8988T (cell line): Measurements from ENCODE around the gene HACE1.

Source experiments
- DNase-seq: peaks from one replicate; pipeline ENCODE4 v3.0.0; 2011

Gene HACE1

DNA sequence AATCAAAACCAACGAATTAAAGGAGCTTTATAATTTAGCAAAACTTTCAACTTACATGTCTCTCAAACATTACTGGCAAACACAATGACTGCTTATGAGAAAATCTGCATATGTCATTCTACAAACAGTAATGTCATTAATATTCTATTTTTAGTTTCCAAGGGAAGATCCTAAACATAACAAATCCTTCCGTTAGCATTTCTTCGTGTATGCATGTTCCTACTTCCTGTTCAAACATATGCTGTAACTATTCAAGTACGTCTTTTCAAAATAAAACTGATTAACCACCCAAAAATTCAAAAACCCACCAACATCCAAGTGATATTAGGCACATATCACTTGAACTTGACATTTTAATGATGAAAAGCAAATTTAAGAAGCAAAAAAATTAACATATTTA, 131.3 kb downstream of the HACE1 start:
- no peak for DNase-seq

DNA sequence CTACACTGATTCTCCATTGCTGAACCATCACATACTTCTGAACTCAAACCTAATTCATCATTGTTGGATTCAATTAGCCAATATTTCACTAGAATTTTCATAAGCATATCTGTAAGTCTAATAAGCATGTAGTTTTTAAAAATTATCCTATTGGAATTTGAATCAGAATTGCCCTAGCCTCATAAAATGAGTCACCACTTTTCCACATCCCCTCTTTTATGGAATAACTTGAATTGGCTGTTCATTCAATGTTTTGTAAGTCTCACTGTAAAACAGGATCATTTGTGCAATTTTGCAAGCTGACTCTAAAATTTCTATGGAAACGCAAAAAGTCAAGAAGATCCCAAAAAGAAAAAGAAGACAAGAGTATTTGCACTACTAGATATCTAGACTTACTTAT, 141.0 kb downstream of the HACE1 start:
- DNase-seq = no peak

DNA sequence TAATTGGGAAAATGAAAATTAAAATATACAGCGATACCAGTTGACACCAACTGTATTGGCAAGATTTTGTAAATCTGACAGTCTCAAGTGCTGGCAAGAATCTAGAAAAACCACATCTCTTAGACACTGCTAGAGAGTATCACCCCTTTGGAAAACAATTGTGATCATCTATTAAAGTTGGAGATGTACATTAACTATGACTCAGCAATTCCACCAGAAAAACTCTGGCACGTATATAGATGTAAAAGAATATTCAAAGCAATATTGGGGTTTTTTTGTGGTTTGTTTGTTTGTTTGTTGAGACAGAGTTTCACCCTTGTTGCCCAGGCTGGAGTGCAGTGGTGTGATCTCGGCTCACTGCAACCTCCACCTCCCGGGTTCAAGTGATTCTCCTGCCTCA, 142.9 kb downstream of the HACE1 start:
- no peak for DNase-seq

DNA sequence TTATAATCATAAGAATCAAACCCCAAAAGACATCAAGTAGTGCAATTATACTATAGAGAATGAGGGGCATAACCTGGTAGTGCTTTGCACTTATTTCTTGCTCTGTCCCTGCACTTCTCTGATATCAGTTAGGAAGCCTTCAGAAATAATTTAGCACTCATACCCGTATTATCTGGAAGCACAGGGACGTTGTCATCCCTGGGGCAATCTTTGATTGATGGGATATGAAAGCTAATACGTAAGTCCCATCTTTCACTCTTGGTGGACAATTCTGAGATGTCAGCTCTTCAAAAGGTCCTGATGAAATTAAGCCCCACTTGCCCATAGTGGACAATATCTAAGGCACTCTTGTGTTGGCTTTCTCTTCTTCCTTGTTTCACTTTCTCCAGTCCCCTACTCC, 144.9 kb downstream of the HACE1 start:
- DNase-seq = no peak

DNA sequence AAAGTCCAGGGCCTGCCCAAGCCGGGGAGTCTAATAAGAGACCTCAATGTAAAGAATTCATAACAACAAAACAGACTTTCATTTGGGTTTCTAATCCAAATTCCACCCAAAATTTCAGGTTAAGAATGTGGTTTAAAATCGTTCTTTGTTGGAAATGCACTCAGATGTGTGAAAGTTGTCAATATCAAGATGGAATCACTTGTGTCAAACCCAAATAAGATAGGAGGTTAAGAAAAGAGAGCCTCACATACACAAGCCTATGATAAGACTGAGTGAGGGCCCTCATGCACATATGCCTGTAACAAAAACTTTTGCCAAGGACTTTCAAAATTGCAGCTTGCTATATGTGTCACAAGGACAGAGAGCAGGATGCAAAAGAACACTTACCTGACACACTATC, 145.7 kb downstream of the HACE1 start:
- DNase-seq = no peak

DNA sequence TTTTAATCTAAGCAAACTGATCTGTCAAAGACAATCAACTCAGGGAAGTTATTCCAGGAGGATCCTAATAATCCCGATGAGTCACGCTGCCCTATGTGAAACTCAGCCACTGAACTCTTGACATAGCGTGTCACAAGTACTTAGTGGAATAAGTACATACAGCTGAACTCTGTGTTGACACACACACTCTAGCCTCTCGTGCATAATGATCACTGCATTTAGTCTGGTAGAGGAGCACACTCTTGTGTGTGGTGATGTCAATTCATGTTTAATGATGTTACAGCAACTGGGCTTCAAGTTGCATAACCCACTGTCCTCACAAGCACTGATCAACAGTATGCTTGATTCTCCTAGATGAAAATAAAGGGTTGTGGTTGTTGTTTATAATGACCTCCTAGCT, 148.3 kb downstream of the HACE1 start:
- DNase-seq = no peak

DNA sequence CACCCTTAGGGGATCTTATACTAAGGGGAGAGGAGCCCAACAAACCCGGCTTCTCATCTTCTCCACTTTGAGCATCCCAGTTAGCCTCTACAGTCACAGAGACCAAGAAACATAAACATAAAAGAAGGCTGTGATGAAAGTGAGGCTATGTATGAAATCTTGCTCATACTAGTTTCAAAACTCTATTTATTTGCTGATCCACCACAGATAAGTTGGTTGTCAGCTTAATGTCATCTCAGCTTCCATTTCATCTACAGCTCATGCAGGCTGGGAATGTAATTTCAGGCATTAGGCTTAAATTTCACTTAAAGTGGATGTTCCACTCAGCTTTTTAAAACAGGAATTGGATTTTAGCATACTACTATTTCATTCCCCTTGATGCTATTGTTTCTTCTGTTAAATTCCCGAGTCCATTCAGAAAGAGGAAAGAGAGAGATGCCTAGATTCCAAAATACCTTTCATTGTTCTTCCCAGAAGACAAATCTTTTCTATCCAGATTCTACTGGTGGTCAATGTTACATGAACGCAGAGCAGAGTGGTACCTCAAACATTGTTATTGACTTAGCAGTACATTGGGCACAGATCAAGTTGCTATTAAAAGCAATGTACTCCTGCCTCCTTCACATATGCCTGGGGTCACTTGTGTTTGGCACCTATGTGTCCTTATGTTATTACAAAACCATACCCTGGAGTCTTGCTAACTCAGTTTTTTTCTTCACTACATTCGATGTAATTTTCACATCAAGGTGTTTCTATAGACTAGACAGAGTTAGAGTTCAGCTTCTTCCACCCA, 149.0 kb downstream of the HACE1 start:
- no peak for DNase-seq

DNA sequence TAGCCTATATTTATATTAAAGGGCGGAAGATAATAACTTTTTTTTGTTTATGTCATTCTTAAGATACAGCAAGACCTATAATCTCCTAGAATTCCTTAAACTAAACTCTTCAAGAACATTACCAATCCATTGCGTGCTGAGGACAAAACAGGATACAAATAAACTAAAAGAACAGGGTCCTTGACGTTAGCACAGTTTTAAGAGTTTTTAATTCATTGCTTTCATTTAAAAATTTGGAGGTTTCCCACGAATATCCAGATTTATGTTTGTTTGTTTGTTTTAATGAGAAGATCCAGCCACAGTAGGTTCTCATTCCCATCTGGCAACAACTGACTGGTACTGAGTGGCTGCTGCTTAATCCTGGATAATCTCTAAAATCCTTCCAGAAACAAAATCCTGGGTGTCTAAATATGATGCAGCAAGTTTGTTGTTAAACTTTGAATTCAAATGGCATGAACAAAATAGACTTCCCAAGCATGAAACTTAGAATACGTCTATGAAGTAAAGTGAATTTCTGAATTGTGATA, 153.7 kb downstream of the HACE1 start:
- DNase-seq = no peak

DNA sequence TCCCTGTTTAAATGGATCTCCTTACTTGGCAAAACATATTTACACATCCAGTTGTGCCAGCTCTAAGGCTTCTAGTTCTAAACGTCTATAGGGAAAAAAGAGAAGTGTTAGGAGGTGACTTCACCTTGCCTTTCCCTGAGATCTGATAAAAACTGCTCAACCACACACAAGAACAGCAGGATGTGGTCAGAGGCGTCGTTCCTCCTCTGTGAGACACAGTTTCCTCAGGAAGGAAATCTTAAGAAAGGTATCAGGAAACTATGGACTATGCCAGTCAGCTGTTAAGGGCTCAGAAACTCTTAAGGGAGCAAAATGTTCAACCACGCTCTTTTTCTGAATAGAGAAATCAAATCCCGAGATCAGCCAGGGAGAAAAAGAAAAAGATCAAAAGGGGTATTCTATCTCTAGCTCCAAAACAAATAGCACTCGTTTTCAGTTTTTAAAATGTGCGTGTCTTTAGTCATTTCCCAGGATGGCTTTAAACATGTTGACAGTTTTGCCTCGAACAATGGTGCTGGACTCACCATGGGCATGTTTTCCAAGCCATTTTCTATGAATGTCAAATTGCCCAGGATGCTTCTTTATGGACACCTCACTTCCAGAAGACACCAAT, 154.5 kb downstream of the HACE1 start:
- no peak for DNase-seq

DNA sequence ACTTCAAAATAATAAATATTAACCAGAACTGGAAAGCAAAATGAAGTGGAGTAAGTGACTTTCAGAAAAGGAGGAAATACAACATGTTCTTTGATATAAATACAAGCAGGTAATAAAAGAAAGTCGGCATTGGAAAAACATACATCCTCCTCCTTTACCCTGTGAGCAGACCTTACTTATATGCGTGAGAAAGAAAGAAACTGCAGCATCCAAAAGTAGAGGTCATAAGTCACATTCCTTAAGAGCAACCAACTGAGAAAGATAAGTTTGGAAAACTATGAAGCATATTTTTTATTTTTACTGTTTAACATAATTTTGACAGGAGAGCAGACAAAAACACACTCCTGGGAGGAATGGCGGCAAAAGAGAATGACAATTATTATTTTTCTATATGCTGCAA, 155.5 kb downstream of the HACE1 start:
- no peak for DNase-seq

DNA sequence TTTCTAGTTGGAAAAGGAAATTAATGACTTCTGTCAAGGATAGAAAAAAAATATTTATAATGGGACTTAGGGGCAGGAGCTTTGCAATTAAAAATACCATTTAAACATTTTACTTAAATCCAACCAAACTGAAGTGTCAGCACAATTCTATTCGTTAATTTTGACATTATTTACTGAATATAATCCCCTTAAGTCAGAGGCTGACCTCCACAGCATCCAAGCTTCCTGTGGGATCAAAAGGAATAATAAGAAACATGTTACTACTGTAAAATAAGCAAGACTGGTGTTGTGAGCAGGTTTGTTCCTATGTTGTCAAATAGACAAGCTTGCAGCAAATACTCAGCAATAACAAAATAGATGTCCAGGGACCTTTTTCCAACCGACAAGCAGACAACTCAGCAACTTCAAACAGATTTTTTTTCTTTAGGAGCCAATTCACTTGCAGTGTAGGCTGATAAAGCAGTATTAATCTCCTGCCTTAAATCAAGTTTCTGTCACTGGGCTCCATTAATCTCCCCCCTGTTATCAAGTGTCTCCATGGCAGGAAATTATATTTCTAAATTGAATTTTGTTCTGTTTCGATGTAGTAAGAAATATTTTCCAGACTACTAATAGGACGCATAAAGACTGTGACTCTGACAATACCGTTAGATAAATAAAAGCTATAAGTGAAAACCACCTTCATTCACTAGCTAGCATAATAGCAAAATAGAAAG, 157.4 kb downstream of the HACE1 start:
- DNase-seq = no peak

DNA sequence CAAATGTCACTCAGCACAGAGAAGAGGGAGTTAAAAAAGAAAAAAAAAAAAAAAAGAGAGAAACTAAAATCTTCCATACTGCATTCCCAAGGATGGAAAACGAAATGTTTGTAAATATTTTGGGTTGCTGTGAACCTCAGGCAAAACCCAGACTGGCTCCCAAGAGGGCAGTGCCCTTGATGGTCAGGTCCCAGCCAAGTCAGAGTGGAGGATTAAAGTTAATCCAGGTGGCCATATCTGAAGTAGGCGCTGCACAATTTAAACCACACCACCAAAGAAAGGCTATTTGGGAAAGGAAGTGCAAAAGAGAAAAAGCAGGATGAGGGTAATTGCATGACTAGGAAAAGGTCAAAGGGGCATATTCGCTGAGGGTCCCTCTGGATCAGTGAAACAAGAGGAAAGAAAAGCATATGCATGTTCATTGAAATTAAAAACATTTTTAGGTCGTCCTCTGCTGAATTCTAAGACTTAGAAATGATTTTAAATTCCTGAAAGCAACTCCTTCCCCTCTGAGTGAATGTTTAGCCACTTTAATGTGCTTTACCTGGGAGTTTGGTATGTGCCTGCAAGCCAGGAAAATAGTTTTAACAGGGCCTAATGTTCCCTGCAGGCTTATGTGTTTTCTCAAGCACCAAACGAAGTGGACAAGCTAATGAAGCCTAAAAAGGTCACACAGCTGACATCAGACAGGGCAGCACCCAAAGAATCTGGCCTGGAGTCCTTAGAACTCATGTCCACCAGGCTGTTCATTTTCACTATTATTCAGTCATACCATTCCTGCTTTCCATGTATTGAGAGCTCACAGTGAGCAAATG, 159.1 kb downstream of the HACE1 start:
- no peak for DNase-seq

DNA sequence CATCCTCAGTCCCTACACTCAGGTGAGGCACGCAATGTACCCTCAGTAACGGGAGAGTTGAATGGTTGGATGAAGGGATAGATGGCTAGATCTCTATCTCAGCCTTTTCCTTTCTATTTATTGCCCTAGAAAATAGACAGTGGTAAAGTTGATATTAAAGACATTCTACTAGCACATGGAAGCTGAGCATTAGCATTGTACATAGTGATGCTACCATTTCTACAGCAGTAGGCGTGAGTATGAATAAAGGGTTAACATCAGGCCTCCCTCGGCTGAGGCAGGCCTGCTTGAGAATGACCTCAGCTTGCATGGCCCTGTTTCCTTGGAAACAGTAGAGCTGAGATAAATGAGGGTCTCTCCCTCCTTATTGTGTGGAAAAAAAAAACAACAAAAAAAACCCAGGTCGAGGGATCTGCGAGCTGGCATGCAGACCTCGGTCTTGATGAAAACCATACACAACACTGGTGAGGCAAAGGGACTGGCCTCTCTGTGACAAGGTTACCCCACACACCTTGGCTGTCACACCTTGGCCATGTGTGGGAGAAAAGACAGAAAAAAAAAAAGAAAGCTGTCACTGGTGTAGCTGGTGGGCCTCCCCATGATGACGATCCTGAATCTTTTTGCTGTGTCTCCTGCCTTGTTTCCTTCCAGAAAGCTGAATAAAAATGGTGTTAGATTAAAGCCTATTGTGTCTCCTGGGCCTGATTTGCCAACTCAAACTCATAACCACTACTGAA, 160.0 kb downstream of the HACE1 start:
- DNase-seq = no peak

DNA sequence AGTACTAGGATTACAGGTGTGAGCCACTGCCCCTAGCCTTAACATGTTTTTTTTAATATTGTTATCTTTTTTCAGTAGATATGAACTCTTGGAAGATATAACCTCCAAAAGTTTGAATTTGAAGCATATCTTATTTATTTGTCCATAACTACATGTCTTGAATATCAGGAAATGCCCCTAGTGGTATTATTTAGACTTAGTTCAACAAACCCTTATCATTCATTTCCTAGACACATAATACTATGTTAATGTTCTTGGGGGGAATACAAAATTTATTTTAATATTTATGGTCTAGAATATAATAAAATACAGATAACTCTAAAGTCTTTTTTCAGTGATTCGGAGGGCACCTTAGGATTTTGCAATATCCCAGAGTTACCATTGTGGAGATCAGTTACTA, 160.7 kb downstream of the HACE1 start:
- DNase-seq = no peak

DNA sequence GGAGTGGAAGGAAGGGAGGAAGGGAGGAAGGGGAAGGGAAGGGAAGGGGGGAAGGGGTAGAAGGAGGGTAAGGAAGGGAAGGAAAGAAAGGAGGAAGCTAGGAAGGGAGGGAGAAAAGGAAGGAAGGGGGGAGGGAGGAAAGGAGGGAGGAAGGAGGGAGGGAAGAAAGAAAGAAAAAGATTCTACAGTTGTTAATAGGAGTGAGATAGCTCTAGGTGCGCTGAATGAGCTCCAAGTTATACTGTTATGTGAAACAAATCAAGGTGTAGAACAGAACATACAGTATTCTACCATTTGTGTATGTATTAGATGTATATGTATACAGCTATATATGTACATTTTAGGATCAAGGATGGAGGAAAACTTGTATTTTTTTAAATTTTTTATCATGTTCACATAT, 167.7 kb downstream of the HACE1 start:
- no peak for DNase-seq

DNA sequence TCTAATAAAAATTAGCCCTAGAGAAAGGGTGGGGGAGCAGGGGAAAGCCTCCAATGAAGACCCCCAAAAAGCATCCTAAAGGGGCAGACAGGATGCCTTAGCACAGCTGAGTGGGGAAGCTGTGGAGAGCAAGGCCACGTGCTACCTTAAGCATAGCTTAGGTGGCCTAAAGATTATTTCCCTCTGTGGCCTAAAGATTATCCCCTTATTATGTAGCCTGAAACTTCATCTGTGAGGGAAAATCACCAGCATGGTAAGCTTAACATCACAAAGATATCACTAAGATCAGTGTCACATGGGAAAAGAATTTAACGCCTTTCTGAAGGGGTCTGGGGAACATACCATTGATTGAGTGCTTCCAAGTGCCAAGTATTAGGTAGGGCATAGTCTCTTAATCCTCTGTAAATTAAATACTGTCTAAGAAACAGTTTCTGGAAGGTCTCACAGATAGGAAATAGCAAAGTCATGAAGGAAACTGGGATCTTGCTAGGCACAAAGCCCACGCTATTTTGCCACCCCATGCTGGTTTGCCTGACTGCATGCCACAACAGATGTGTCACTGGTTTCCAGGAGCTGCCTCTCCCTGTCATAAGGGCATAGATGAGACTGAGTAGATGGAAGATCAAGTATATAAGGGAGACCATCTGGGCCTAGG, 170.0 kb downstream of the HACE1 start:
- DNase-seq = peak; percentile 21

DNA sequence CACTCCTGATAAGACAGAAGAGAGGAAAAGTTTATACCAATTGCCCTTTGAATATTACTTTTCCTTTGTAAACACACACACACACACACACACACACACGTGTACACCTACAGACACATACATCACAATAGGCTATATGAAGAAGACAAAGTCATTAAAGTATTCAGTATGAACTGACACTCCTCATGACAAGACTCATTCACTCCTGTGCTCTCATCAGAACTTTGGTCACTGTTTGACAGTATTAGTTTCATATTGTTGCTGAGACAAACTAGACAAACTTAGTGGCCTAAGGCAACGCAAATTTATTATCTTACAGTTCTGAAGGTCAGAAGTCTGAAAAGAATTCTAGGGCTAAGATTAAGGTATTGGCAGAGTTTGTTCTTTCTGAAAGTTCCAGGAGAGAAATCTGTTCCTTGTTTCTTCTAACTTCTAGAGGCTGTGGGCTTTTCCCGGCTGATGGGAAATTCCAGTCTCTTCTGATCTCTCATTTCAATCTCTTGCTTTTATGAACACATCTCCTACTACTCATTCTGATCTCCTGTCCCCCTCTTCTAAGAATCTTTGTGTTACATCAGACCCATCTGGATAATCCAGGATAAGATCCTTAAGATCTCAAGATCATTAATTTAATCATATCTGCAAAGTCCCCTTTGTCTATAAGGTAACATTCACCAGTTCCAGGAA, 171.3 kb downstream of the HACE1 start:
- DNase-seq = no peak

DNA sequence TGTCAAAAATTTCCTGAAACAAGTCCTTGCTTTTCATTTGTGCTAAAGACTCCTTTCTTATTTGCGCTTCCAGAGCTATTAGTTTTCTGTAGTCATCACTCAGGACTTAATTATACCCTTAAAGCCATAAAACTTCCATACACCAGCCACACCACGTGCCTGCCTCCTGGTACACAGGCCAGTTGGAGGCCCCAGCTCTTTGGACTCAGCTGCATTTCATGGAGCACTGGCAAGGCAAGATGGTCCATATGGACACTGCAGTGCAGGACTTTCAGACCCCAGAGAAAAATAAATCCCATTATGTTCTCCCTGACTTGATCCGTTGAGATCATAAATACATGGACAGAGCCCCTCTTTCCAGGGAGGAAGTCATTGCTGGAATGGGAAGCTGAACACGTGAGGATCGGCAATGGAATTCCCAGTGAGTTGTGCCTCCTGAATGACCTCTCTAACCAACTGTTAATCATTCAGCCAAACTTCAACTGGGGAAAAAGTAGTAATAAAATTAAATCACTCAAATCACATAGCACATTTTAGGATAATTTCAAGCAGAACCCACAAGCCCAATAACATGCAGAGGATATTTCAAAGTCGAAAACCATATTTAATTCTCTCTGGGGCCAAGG, 173.1 kb downstream of the HACE1 start:
- DNase-seq = no peak

DNA sequence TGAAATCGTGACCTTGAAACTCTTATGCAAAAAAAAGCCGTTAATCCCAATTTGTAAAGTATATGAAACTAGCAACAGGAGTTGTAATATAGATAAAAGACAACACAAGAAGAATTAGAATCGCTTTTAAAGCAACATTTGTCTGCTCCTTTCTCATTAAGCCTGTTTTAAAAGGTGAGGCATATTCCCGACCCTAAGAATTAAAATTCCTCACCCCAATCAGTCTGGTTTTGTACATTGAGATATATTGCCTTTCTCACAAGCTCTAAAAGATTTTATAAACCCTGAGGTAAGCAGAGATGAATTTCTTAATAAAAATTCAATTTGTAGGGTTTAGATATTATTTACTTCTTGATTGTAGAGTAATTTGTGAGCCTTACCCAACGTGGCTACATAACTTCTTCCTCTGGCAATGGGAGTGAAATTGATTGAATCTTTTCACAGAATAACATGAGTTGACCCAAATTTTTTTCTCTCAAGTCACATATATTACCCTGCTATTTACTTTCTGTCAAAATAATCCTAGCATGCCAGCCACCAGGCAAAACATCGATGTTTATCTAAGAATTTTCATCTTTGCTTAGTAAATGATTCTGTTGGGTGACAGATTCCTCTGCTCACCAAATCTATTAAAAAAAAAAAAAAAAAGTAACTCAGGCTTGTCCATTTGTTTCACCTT, 173.7 kb downstream of the HACE1 start:
- DNase-seq = no peak

DNA sequence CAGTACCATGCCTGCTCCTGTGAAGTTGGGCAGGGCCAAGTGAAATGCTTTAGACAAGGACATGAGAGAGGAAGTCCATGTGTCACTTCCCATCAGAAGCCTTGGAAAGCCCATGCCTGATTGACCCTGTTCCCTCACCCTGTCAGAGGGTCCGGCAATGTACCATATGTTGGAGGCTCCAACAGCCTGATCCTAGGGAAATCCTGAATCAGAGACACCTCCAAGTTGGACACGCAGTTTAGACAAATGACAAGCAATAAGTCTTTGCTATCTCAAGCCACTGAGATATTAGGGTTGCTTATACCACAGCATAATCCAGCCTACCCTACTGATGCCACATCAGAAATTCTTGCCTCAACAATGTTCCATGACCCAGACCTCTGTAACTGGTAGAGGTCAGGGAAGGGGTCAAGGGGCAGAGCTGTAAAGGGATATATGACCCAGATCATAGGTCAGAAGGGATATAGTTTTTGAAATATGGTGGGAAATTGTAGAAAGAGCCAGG, 174.8 kb downstream of the HACE1 start:
- DNase-seq = no peak
